HG03045 (cell line): ENCODE measurements around the gene KRTAP5-11.
"Not testable (repeated sequence)": the region's sequence is repeated elsewhere in the genome, so short reads cannot be mapped to it uniquely, and the experiment has no call there.

Source experiments
- ATAC-seq: cut with Tn5 transposase; IDR thresholded peaks from one replicate; pipeline ENCODE4 v1.9.1; 2021; ENCODE audit warnings: mild to moderate bottlenecking, moderate library complexity; ENCODE audit not compliant: unreplicated experiment

Gene KRTAP5-11

DNA sequence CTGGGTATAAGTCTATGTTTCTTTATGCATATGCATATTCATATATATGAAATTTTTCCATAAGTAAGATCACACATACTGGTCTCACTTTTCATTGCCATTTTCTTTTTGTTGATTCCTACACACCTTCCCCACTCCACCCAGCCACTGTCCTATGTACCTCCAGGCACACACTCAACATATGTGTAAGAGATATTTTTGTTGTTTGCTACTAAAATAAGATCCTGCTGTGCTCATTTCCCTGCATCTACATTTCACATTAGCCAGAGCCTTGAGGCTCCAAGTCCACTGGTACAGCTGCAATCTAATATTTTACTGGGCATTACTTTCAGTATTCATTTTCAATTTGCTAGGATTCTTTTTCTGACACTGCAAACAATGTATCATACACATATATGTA lies 25.4 kb downstream of the KRTAP5-11 start:
- ATAC-seq: no peak

DNA sequence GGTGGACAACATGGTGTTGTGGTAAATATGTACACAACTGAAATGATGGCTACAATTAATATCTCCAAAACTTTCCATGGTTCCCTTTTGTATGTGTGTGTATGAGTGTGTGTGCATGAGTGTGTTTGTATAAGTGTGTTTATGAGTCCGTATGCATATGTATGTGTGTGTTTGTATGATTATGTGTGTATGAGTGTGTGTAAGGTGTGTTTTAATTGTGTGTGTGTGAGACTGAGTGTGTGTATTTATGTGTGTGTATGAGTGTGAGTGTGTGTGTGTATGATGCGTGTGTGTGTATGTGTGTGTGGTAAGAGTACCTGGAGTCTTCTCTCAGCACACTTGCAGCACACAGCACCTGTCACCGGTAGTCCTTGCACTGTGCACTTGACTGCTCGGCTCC lies 26.7 kb downstream of the KRTAP5-11 start:
- ATAC-seq: no peak

DNA sequence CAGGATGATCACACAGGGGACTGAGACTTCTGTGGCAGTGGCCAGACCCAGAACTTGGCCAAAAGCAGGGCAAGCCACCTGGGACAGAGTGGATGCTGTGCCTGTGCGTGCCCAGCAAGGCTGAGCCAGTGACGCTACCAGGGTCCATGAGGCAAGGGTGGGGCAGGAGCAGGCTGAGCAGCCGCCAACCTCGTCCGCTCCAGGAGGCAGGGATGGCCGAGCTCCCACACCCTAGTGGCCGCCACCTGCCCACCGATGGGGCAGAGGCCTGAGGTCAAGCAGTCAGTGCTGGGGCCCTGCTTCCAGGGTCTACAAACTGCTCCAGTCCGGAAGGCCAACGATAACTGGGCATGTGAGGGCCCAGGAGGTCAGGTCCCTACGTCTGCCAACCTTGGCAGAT lies 27.2 kb downstream of the KRTAP5-11 start:
- ATAC-seq: no peak

DNA sequence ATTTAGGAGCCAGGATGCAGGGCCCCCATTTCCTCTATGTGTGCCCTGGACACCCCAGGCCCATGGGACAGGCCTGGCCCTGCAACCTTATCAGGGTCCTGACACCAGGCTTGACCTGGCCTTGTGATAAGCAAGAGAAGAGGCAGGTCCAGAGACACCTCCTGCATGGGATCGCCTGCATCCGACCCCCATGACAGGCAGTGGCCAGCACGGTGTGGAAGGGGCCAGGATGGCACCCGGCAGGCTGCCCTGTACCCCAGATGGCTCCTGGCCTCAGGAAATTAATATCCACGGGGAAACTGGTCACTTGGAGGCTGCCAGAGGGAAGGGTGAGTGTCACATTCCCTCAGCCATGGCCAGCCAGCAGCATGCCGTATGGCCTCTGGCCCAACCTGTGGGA lies 27.7 kb downstream of the KRTAP5-11 start:
- no peak for ATAC-seq

DNA sequence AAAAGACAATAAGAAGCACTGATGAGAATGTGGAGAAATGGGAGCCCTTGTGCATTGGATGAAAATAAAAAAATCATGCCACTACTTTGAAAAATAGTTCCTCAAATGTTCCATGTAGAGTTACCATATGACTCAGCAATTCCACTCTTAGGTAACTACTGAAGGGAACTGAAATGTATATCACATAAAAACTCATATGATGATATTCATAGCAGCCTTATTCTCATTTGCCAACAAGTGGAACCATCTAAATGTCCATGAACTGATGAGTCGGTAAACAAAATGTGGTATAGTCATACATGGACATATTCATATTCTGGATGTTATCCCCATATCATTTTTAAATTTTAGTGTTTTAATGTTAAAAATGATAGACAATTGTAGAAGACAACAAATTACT lies 31.0 kb downstream of the KRTAP5-11 start:
- no peak for ATAC-seq

DNA sequence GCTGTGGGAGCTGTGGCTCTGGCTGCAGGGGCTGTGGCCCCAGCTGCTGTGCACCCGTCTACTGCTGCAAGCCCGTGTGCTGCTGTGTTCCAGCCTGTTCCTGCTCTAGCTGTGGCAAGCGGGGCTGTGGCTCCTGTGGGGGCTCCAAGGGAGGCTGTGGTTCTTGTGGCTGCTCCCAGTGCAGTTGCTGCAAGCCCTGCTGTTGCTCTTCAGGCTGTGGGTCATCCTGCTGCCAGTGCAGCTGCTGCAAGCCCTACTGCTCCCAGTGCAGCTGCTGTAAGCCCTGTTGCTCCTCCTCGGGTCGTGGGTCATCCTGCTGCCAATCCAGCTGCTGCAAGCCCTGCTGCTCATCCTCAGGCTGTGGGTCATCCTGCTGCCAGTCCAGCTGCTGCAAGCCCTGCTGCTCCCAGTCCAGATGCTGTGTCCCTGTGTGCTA lies 33.9 kb downstream of the KRTAP5-11 start:
- ATAC-seq: no peak

DNA sequence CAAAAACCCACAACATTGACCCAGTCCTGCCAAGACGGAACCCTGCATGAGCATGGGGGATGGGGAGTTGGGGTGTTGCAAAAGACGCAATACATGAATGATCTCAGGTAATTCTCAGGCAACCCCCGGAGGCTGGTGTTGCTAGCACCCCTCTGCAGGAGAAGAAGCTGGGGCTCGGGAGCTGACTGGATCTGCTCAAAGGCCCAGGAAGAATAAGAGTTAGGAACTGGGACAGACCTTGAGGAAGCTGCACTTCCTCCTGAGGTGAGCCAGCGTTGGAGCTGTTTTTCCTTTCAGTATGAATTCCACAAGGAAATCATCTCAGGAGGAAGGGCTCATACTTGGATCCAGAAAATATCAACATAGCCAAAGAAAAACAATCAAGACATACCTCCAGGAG lies 34.6 kb downstream of the KRTAP5-11 start, which contains the start of gene KRTAP5-9:
TSS of gene KRTAP5-9 (plus strand) at position 301 of the 400 bp plus-strand sequence. CDS start 238 bp downstream, outside the sequence.
- ATAC-seq: no peak

DNA sequence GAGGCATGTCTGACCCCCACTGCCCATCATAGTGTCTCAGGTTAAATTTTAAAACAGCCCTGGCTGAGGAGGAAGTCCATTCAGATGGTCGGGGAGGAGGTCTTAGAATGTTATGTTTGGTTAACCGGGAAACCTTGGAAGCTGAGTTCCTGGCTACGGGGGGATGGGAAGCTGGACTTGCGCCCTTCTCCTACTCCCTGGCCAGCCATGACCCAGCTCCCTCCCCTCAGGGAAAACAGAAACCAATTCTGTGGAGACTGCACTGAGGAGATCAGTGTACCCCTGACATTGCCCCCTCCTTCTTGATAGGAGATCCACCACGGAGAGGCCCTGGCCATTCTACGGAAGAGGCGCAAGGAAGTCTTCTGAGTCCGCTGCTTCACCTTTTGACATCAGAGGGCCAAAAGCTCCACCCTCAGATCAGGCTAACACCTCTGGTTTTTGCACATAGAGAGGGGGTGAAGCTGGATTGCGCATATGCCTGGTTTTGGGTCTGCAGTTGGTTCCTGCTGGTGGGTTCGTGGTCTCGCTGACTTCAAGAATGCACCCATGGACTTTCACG lies 37.2 kb downstream of the KRTAP5-11 start:
- ATAC-seq: no peak

DNA sequence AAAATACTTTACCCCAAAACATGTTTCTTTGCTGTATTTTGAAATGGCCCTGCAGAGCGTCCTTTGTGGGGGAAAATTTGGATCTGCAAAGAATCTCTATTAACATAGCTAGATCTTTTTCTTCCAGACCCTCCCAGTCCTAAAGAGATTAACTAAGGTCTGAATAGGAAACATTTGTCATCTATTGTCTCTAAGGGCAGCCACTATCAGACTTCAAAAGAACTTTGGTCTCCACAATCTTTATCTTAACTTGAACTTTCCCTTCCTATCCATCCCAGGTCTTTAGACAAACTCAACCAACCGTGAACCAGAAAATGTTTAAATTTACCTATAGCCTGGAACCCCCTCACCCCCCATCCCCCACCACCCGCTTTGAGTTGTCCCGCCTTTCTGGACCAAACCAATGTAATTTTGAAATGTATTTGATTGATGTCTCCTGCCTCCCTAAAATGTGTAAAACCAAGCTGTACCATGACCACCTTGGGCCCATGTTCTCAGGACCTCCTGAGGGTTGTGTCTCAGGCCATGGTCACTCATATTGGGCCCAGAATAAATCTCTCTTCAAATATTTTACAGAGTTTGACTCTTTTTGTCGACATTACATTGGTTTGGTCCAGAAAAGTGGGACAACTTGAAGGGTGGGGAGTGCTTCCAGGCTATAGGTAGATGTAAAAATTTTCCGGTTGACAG lies 38.0 kb downstream of the KRTAP5-11 start:
- no peak for ATAC-seq

DNA sequence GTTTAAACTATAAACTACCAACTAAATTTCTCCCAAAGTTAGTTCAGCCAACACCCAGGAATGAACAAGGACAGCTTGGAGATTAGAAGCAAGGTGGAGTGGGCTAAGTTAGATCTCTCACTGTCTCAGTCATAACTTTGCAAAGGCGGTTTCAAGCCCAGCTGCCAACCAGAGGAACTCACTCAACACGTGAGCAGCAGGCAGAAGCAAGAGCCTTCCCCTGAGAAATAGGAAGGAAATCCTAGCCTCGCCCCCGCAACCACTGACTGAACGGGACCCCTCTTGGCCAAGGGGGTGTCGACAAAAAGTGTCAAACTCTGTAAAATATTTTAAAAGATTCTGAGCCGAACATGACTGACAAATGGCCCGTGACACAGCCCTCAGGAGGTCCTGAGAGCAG lies 38.8 kb downstream of the KRTAP5-11 start:
- ATAC-seq: no peak

DNA sequence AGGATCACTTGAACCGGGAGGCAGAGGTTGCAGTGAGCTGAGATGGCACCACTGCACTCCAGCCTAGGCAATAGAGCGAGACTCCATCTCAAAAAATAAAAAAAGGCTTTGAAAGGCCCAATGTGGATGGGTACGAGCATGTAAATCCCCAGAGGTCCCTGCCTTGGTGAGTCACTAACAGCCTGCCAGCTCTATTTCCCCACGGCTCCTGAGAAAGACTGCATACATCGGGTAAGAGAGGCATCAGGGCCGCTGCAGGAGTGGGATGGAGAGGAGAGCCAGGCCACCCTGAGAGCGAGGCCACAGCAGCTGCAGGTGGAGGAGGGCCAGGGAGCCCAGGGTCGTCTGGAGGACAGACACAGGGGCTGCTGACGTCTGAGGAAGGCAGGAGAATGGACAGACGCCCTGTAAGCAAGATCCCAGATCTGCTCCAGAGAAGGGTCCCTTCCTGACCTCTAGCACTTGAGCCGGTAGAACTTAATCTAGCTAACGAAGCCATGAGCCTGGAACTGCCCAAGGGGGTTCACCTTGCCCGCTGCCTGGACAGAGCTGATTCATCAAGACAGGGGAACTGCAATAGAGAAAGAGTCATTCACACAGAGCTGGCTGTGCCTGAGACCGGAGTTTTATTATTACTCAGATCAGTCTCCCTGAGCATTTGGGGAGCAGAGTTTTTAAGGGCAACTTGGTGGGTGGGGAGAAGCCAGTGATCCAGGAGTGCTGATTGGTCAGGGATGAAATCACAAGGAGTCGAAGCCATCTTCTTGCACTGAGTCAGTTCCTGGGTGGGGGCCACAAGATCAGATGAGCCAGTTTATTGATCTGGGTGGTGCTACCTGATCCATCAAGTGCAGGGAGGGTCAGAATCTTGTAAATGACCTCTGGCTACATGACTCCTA lies 39.5 kb downstream of the KRTAP5-11 start:
- no peak for ATAC-seq

DNA sequence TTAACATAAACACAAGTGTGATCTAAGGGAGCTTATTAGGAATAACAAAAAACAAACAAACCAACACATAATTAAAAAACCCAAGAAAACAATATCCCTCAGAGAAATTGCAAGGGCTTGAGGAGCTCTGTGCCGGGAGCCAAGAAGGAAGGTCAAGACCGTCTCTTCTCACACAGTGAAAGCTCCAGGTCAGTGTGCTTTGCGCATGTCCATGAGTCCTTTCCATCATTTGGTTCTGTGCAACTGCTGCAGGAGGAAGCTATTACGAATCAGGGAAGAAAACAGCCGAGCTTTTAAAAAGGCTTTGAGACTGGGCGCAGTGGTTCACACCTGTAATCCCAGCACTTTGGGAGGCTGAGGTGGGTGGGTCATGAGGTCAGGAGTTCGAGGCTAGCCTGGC lies 40.3 kb downstream of the KRTAP5-11 start:
- no peak for ATAC-seq

DNA sequence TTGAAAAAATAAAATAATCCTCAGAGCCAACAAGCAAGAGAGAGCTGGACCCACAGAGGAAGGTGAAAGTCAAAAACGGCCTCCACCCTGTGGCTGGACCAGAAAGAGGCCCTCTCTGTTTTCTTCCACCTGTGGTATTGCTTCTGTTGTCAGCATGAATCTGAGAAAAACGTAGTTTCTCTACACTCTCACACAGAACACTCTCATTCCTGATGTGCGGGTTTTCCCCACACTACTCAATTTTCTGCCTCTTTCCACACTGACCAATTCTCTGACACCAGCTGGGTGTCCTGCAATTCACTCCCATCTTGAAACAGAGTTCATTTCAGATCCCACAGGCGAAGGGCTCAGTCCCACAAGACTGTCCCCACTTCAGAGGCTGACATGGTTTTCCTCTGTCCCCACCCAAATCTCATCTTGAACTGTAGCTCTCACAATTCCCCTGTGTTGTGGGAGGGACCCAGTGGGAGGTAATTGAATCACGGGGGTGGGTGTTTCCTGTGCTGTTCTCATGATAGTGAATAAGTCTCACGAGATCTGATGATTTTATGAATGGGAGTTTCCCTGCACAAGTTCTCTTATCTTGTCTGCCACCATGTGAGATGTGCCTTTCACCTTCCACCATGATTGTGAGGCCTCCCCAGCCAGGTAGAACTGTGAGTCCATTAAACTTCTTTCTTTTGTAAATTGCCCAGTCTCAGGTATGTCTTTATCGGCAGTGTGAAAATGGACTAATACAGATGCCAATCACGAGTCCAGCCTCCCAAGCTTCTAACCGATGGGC lies 42.0 kb downstream of the KRTAP5-11 start:
- ATAC-seq: not testable (repeated sequence)

DNA sequence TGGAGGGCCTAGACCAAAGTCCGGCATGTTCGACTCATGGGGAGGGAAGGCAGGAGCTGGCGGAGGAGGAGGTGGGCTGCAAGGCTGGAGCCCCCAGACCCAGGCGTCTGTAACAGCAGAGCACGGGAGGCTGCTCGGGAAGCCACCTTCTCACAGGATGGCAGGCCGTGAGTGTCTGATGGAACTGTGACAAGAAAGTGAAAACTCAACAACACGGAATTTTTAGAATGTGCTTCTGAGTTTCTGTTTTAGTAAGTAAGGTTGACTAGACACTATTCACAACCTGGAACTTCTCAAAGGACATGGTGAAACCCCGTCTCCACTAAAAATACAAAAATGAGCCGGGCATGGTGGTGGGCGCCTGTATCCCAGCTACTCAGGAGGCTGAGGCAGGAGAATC lies 42.7 kb downstream of the KRTAP5-11 start:
- not testable (repeated sequence) for ATAC-seq

DNA sequence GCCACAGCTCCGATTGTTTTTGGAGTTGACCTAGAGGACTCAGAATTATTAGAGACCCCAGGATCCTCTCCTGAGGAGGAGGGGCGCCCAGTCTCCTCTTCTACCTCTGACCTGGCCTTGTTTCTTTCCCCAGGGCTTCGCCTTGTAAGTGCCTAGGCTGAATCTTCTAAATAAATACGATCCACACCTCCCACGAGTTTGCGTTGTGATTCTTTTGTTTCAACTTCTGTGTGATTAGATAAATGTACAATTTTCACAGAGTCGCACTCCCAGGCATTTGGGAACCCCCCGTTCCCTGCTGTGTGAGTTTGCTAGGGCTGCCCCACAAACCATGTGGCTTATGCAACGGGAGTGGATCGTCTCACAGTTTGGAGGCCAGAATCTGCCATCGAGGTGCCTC lies 43.7 kb downstream of the KRTAP5-11 start:
- ATAC-seq: no peak

DNA sequence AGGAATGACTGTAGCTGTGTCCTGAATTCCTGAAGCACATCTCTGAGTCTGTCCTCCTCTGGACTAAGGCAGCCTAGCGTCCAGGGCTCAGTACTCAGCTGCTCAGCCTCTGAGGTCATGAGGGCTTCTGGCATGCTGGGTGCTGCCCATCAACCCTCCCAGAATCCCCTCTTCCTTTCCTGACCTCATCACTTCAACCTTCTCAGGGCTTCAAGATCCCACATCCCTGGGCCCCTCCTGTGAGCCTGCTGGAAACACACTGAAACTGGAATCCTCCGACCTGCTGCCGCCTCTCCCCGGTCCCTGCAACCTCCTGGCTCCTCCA lies 44.0 kb downstream of the KRTAP5-11 start:
- no peak for ATAC-seq

DNA sequence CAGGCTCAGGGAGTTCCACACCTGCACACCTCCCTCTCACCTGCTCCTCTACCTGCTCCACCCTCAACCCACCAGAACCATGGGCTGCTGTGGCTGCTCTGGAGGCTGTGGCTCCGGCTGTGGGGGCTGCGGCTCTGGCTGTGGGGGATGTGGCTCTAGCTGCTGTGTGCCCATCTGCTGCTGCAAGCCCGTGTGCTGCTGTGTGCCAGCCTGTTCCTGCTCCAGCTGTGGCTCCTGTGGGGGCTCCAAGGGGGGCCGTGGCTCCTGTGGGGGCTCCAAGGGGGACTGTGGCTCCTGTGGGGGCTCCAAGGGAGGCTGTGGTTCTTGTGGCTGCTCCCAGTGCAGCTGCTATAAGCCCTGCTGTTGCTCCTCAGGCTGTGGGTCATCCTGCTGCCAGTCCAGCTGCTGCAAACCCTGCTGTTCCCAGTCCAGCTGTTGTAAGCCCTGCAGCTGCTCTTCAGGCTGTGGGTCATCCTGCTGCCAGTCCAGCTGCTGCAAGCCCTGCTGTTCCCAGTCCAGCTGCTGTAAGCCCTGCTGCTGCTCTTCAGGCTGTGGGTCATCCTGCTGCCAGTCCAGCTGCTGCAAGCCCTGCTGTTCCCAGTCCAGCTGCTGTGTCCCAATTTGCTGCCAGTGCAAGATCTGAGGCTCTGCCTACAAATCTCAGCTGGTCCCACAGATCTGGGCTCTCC lies 44.6 kb downstream of the KRTAP5-11 start, which contains the start of gene KRTAP5-8:
TSS of gene KRTAP5-8 (plus strand) at position 49 of the 689 bp plus-strand sequence. CDS start at position 80, 31 bp downstream.
- ATAC-seq: not testable (repeated sequence)

DNA sequence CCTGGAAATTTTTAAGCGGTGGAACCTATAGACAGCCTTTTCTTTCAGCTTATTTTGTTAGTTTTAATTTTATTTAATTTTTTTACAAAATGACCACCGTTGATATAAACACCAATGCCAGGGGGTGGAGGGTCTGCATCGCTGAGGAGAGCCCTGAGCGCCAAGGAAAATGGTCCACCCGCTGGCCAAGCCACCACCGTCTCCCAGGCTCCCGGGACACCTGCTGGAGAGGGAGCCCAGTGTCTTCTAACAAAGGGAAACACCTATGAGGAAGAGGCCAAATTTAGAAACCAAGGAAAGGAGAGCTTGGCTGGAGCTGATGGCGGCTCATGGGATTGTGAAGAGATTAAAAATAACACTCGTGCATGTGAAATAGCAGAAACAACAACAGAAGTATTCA lies 45.1 kb downstream of the KRTAP5-11 start:
- no peak for ATAC-seq

DNA sequence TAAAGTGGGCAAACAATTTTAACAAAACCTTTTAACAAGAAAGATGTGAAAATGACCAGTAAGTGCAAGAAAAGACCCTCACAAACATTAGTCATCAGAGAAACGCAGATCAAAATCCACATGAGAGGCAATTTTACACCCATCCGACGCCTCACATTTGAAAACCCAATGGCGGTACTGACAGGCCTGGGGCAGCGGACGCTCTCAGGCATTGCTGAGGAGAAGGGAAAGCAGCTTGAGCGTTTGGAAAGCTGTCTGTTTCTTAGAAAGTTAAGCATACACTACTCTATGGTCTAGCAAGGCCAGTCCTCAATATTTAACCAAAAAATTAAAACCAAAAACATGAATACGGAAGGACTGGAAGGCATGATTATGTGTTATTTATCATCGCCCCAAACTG lies 46.9 kb downstream of the KRTAP5-11 start:
- no peak for ATAC-seq
